Vagina (tissue), 2 donors: ENCODE measurements around the gene RHCG. TPM values are rescaled to one million over a fixed set of nuclear protein-coding genes. Genes with fewer than 3 reads are reported as not detected.

Experiments
- DNase-seq, 2 donors: peaks; one replicate each; pipeline ENCODE4 v3.0.0-alpha.2; 2017; ENCODE audit errors: extremely low spot score in 2 of 2
- H3K27ac ChIP-seq: fragments of 200-600 bp; sonication (generic); one replicate; pipeline ENCODE4 v1.5.1; 2019
- H3K27me3 ChIP-seq: fragments of 200-600 bp; sonication (generic); one replicate; pipeline ENCODE4 v1.5.1; 2019
- H3K36me3 ChIP-seq, 2 donors: fragments of 200-600 bp; sonication (generic); one replicate each; pipeline ENCODE4 v1.5.1; 2017 to 2019
- H3K4me1 ChIP-seq: fragments of 200-600 bp; sonication (generic); one replicate; pipeline ENCODE4 v1.5.1; 2019
- H3K4me3 ChIP-seq, 2 donors: fragments of 200-600 bp; sonication (generic); 1 replicate in 1 of 2; 2 replicates in 1 of 2; pipeline ENCODE4 v1.5.1; 2016 to 2019
- H3K9me3 ChIP-seq: fragments of 200-600 bp; sonication (generic); one replicate; pipeline ENCODE4 v1.5.1; 2019
- POLR2A ChIP-seq, 2 donors: fragments of 450-650 bp; IDR thresholded peaks; one replicate each; pipeline ENCODE4 v1.6.1; 2017; ENCODE audit warnings: antibody characterized with exemption in 2 of 2, mild to moderate bottlenecking in 2 of 2, moderate library complexity in 2 of 2
- POLR2AphosphoS5 ChIP-seq, 2 donors: sonication (generic); formaldehyde crosslinking; IDR thresholded peaks; one replicate each; pipeline ENCODE4 v1.9.0; 2017; ENCODE audit warnings: antibody characterized with exemption in 2 of 2, mild to moderate bottlenecking in 2 of 2, low read depth in 1 of 2; ENCODE audit not compliant: insufficient read depth in 1 of 2
- intact Hi-C: fragments of 100-400 bp; cut with DNase I; formaldehyde crosslinking; loops from one replicate; pipeline ENCODE4 v1.15.1; 2023
- total RNA-seq: library from RNA; depleted of rRNA; stranded (reverse); fragments of >200 nt; gene quantifications from one replicate; pipeline ENCODE4 v1.2.3, GENCODE V29; 2016
- TF ChIP-seq, protein P1 (sequence below), 3 experiments: fragments of 450-650 bp in 2 of 3; fragments of 200-600 bp in 1 of 3; sonication (generic) in 1 of 3; IDR thresholded peaks; one replicate each; pipeline ENCODE4 v1.5.1; 2017 to 2019; ENCODE audit warnings: antibody characterized with exemption in 3 of 3, mild to moderate bottlenecking in 2 of 3, moderate library complexity in 2 of 3

The RHCG gene
- total RNA-seq, 1 donor from 2014 or later = 1,938 TPM

DNA sequence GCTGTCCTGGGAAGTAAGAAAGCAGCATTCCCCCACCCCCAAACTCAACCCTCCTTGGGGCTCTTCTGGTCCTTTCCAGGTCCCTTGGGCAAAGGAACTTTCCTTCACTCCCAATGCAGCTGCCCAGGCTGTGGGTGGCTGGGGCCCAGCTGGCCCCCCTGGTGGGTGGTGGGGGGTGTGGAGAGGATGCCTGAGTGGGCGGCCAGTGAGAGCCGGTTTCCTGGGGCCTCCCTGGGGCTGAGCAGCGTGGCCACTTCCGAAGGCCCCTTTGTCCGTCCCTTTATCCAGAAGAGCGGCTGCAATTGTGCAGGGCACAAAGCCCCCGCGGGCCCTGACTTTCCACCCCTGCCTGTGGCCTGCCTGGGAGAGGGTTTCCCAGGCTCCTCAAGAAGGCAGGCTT lies 61.0 kb downstream of the RHCG start:
- H3K36me3 ChIP-seq = no peaks in the 10 kb centered on the region
- TF ChIP-seq POLR2AphosphoS5 (IDR thresholded peaks at IDR 0.05; ENCODE audit: insufficient read depth in 1 of 2, low read depth in 1 of 2) (no peak), POLR2A (IDR thresholded peaks at IDR 0.05) (no peak)
- TF ChIP-seq, protein P1, sequence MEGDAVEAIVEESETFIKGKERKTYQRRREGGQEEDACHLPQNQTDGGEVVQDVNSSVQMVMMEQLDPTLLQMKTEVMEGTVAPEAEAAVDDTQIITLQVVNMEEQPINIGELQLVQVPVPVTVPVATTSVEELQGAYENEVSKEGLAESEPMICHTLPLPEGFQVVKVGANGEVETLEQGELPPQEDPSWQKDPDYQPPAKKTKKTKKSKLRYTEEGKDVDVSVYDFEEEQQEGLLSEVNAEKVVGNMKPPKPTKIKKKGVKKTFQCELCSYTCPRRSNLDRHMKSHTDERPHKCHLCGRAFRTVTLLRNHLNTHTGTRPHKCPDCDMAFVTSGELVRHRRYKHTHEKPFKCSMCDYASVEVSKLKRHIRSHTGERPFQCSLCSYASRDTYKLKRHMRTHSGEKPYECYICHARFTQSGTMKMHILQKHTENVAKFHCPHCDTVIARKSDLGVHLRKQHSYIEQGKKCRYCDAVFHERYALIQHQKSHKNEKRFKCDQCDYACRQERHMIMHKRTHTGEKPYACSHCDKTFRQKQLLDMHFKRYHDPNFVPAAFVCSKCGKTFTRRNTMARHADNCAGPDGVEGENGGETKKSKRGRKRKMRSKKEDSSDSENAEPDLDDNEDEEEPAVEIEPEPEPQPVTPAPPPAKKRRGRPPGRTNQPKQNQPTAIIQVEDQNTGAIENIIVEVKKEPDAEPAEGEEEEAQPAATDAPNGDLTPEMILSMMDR (IDR thresholded peaks at IDR 0.05) = no peak
- H3K4me3 ChIP-seq = no peak overlapping the region
- H3K27me3 ChIP-seq = no peaks in the 10 kb centered on the region
- H3K4me1 ChIP-seq = peaks cover 7% of the 10 kb centered on the region
- H3K9me3 ChIP-seq = no peaks in the 10 kb centered on the region
- H3K27ac ChIP-seq = no peak overlapping the region
- DNase-seq = no peak
- intact Hi-C loops = no loop called here

DNA sequence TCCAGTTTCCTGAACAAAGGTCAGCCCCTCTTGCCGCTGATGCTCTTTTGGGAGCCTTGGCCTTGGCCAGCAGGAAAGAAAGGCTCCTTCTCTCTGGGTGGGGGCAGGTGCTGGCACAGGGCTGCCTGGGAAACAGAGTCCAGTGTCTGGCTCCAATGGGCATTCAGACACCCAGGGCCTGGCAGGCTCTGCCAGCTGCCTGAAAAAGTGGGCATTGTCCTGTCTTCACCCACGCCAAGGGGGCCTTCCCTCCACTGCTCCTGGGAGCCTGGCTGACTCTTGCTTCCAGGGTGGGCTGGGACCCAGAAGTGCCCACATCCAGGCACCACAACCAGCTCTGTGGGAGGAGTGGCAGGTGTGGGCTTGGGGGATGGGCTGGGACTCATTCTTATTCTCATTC lies 62.7 kb downstream of the RHCG start:
- no peak overlapping the region for H3K27ac ChIP-seq
- DNase-seq = no peak
- H3K4me3 ChIP-seq = no peak overlapping the region
- TF ChIP-seq, protein P1 (IDR thresholded peaks at IDR 0.05) = no peak
- TF ChIP-seq POLR2AphosphoS5 (IDR thresholded peaks at IDR 0.05; ENCODE audit: insufficient read depth in 1 of 2, low read depth in 1 of 2) (no peak), POLR2A (IDR thresholded peaks at IDR 0.05) (no peak)
- H3K27me3 ChIP-seq = no peaks in the 10 kb centered on the region
- H3K4me1 ChIP-seq = peaks cover 11% of the 10 kb centered on the region
- no peaks in the 10 kb centered on the region for H3K9me3 ChIP-seq
- H3K36me3 ChIP-seq = no peaks in the 10 kb centered on the region
- intact Hi-C loops = no loop called here

DNA sequence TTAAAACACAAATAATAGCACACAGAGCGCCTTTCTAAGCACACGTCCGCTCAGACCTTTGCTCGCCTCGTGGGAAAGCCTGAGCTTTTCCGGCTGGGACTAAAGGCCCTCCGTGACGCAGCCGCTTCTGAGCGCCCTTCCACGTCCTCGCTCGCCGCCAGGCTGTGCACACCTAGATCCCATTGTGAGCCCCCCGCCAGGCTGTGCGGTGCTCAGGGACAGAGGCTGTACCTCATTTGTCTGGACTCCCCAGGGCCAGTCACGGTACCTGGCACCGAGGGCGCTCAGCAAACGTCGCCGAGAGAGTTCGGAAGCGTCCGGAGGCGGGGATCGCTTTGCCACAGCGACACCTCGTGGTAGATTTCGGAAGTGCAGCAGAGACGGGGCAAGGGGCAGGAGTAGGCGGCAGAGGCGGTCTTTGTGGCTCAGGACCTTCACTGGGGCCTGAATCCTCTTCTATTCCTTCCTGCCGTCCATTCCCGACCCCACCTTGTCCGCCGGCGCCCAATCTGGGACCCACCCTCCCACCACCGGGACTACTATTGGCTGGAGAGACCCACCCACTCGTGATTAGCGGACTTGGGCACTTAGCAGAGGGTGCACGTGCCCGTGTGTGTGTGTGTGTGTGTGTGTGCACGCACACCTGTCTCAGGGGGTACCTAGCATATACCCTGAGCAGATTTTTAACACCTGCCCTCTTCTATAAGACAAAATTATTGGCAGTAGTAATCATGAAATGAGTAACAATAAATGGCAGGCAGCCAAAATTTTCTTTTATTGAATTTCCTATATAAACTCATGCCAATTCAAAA lies 65.6 kb downstream of the RHCG start:
- TF ChIP-seq, protein P1 (IDR thresholded peaks at IDR 0.05) = peak; percentile 93 to 98 (median 93)
- TF ChIP-seq POLR2AphosphoS5 (IDR thresholded peaks at IDR 0.05; ENCODE audit: insufficient read depth in 1 of 2, low read depth in 1 of 2) = peak in 1 of 2 donors; percentile 38
- TF ChIP-seq POLR2A (IDR thresholded peaks at IDR 0.05) = no peak
- Histone ChIP-seq H3K27ac (no peak overlapping the region), H3K9me3 (no peaks in the 10 kb centered on the region), H3K36me3 (no peaks in the 10 kb centered on the region), H3K4me1 (peaks cover 11% of the 10 kb centered on the region), H3K4me3 (peak overlapping the region; percentile 34 to 37), H3K27me3 (no peaks in the 10 kb centered on the region)
- intact Hi-C loops = no loop called here
- no peak for DNase-seq

DNA sequence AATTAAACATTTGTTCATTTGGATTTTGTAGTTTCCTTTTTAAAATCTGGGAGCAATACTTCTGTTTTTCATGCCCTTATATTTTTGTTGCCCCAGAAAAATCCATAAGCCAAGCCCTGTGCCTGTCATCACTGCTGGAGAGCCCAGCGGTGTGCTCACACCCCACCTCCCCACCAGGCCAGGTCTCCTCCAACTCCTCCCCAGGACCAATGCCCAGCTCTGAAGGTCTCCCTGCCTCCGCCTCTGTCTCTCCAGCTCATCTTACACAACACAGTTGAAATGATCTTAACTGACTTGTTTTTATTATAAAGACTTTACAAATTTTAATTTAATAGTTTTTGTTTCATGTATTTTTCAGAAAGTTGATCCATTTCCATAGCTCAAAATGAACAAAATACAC lies 66.4 kb downstream of the RHCG start:
- DNase-seq = no peak
- no peak for TF ChIP-seq POLR2A (IDR thresholded peaks at IDR 0.05)
- TF ChIP-seq, protein P1 (IDR thresholded peaks at IDR 0.05) = no peak
- TF ChIP-seq POLR2AphosphoS5 (IDR thresholded peaks at IDR 0.05; ENCODE audit: insufficient read depth in 1 of 2, low read depth in 1 of 2) = no peak
- Histone ChIP-seq H3K36me3 (no peaks in the 10 kb centered on the region), H3K4me3 (no peak overlapping the region), H3K27ac (no peak overlapping the region), H3K9me3 (no peaks in the 10 kb centered on the region), H3K27me3 (no peaks in the 10 kb centered on the region), H3K4me1 (peaks cover 11% of the 10 kb centered on the region)
- intact Hi-C loops = loop anchor here (5.0 to 10.0 kb wide), 2 partner anchors 73 to 225 kb away; no protein-coding TSS in a partner anchor

DNA sequence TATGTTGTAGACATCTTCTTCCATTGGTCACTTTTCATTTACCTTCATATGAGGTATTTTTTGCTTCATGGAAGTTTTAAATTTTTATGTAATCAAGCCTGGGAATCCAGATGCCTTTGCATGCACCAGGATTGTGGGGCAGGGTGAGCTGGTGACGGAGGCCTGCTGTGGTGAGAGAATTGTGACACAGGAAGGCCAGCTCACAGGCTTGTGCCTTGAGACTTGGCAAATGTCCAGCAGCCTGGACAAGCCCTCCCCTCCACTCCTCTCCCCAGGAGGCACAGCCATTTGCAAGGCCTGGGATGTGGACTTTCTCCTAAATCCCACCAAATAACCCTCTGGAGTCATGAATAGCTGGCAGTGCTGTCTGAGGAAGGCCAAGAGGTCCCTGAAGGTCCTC lies 67.4 kb downstream of the RHCG start:
- intact Hi-C loops = loop anchor here (5.0 to 10.0 kb wide), 2 partner anchors 72 to 224 kb away; no protein-coding TSS in a partner anchor
- Histone ChIP-seq H3K27ac (no peak overlapping the region), H3K4me1 (peaks cover 11% of the 10 kb centered on the region), H3K9me3 (no peaks in the 10 kb centered on the region), H3K4me3 (no peak overlapping the region), H3K27me3 (no peaks in the 10 kb centered on the region), H3K36me3 (no peaks in the 10 kb centered on the region)
- TF ChIP-seq, protein P1 (IDR thresholded peaks at IDR 0.05) = no peak
- TF ChIP-seq POLR2AphosphoS5 (IDR thresholded peaks at IDR 0.05; ENCODE audit: insufficient read depth in 1 of 2, low read depth in 1 of 2) (no peak), POLR2A (IDR thresholded peaks at IDR 0.05) (no peak)
- no peak for DNase-seq
